Liver (tissue), 9 donors: ENCODE results near the gene ERC2. TPM values are rescaled to one million over a fixed set of nuclear protein-coding genes. Genes with fewer than 3 reads are reported as not detected.

Experiments used
- DNase-seq: peaks from one replicate; pipeline ENCODE4 v3.0.0-alpha.2; 2017; ENCODE audit warnings: low spot score
- H3K27ac ChIP-seq, 2 donors: one replicate each; pipeline ENCODE4 v1.7.0; 2013; ENCODE audit warnings: inconsistent platforms in 2 of 2, low read length in 2 of 2, control low read depth in 1 of 2, low read depth in 1 of 2, mild to moderate bottlenecking in 1 of 2
- H3K27me3 ChIP-seq, 4 donors: one replicate each; pipeline versions ENCODE4 v1.6.1 to v1.7.0; 2013; ENCODE audit warnings: low read length in 3 of 4, inconsistent platforms in 1 of 4, mild to moderate bottlenecking in 1 of 4, moderate library complexity in 1 of 4; ENCODE audit not compliant: control insufficient read depth in 4 of 4, insufficient read depth in 4 of 4
- H3K36me3 ChIP-seq, 4 donors: one replicate each; pipeline versions ENCODE4 v1.6.1 to v1.7.0; 2013; ENCODE audit warnings: low read length in 3 of 4, mild to moderate bottlenecking in 3 of 4, low read depth in 1 of 4, moderate library complexity in 1 of 4; ENCODE audit not compliant: control insufficient read depth in 4 of 4, insufficient read depth in 3 of 4
- H3K4me1 ChIP-seq, 4 donors: one replicate each; pipeline versions ENCODE4 v1.6.1 to v1.7.0; 2013; ENCODE audit warnings: low read length in 3 of 4, mild to moderate bottlenecking in 3 of 4, moderate library complexity in 1 of 4; ENCODE audit not compliant: control insufficient read depth in 4 of 4, insufficient read depth in 4 of 4
- H3K4me3 ChIP-seq, 3 donors: one replicate each; pipeline versions ENCODE4 v1.6.1 to v1.7.0; 2013; ENCODE audit warnings: low read length in 3 of 3, control low read depth in 1 of 3, low read depth in 1 of 3, mild to moderate bottlenecking in 1 of 3
- H3K9ac ChIP-seq, 2 donors: one replicate each; pipeline ENCODE4 v1.7.0; 2013; ENCODE audit warnings: low read length in 2 of 2, mild to moderate bottlenecking in 2 of 2, moderate library complexity in 2 of 2, control low read depth in 1 of 2, low read depth in 1 of 2
- H3K9me3 ChIP-seq, 4 donors: one replicate each; pipeline versions ENCODE4 v1.6.1 to v1.7.0; 2013; ENCODE audit warnings: low read length in 3 of 4; ENCODE audit not compliant: control insufficient read depth in 4 of 4
- ATF3 ChIP-seq: IDR thresholded peaks from 2 replicates; pipeline ENCODE4 v1.6.1; 2016; ENCODE audit warnings: antibody characterized with exemption
- CTCF ChIP-seq: fragments of 150-350 bp; IDR thresholded peaks from 2 replicates; pipeline ENCODE4 v1.5.1; 2017; ENCODE audit warnings: improper control_type of control experiment, low read depth, low read length; ENCODE audit not compliant: missing input control
- EGR1 ChIP-seq, 2 donors: IDR thresholded peaks; 2 replicates each; pipeline ENCODE4 v1.6.1; 2016 to 2018; ENCODE audit warnings: antibody characterized with exemption in 2 of 2, low read depth in 2 of 2
- FOXA1 ChIP-seq: IDR thresholded peaks from 2 replicates; pipeline ENCODE4 v1.6.1; 2016; ENCODE audit warnings: antibody characterized with exemption
- FOXA2 ChIP-seq: IDR thresholded peaks from 2 replicates; pipeline ENCODE4 v1.6.1; 2016; ENCODE audit warnings: antibody characterized with exemption
- GABPA ChIP-seq, 2 donors: IDR thresholded peaks in 1 of 2; conservative IDR thresholded peaks in 1 of 2; 2 replicates each; pipeline ENCODE4 v1.6.1; 2016; ENCODE audit warnings: antibody characterized with exemption in 2 of 2, mild to moderate bottlenecking in 1 of 2, moderate library complexity in 1 of 2
- HNF4A ChIP-seq, 2 donors: conservative IDR thresholded peaks; 2 replicates each; pipeline ENCODE4 v1.6.1; 2016; ENCODE audit warnings: antibody characterized with exemption in 2 of 2, mild to moderate bottlenecking in 2 of 2
- HNF4G ChIP-seq: IDR thresholded peaks from 2 replicates; pipeline ENCODE4 v1.6.1; 2016; ENCODE audit warnings: antibody characterized with exemption
- JUND ChIP-seq, 2 donors: IDR thresholded peaks; 2 replicates each; pipeline ENCODE4 v1.6.1; 2016; ENCODE audit warnings: antibody characterized with exemption in 2 of 2
- MAX ChIP-seq: IDR thresholded peaks from 2 replicates; pipeline ENCODE4 v1.6.1; 2016; ENCODE audit warnings: antibody characterized with exemption
- NR2F2 ChIP-seq: IDR thresholded peaks from 2 replicates; pipeline ENCODE4 v1.6.1; 2016; ENCODE audit warnings: antibody characterized with exemption
- RAD21 ChIP-seq, 2 donors: IDR thresholded peaks; 2 replicates each; pipeline ENCODE4 v1.6.1; 2016; ENCODE audit warnings: antibody characterized with exemption in 2 of 2, mild to moderate bottlenecking in 2 of 2
- REST ChIP-seq: IDR thresholded peaks from 2 replicates; pipeline ENCODE4 v1.6.1; 2016; ENCODE audit warnings: antibody characterized with exemption, mild to moderate bottlenecking
- RXRA ChIP-seq, 2 donors: IDR thresholded peaks; 2 replicates each; pipeline ENCODE4 v1.6.1; 2017 to 2018; ENCODE audit warnings: antibody characterized with exemption in 2 of 2, mild to moderate bottlenecking in 1 of 2
- SP1 ChIP-seq: IDR thresholded peaks from 2 replicates; pipeline ENCODE4 v1.6.1; 2018; ENCODE audit warnings: antibody characterized with exemption, mild to moderate bottlenecking
- TAF1 ChIP-seq: conservative IDR thresholded peaks from 2 replicates; pipeline ENCODE4 v1.6.1; 2016; ENCODE audit warnings: antibody characterized with exemption, mild to moderate bottlenecking
- YY1 ChIP-seq: IDR thresholded peaks from 2 replicates; pipeline ENCODE4 v1.6.1; 2016; ENCODE audit warnings: antibody characterized with exemption, mild to moderate bottlenecking
- WGBS: extraction: QIAGEN DNeasy Blood & Tissue Kit; methylation state at CpG from one replicate; pipeline ENCODE4 v1.1.7; 2013; 5-methylcytosine and 5-hydroxymethylcytosine counted together
- polyA plus RNA-seq, 2 donors: library from polyadenylated mRNA; stranded (reverse) in 1 of 2; unstranded in 1 of 2; fragments of 200-250 nt in 1 of 2; fragments of >200 nt in 1 of 2; fragmentation: Nextera tagmentation in 1 of 2; extraction: Ambion mirVana in 1 of 2; gene quantifications; one replicate each; pipeline versions ENCODE4 v1.2.1 to v1.2.3, GENCODE V29; 2013 to 2015
- total RNA-seq, 2 donors: library from RNA; depleted of rRNA; stranded (reverse); fragments of >200 nt; gene quantifications; one replicate each; pipeline ENCODE4 v1.2.3, GENCODE V29; 2014
- TF ChIP-seq, protein P1 (sequence below): IDR thresholded peaks from 2 replicates; pipeline ENCODE4 v1.6.1; 2016; ENCODE audit warnings: antibody characterized with exemption
- donor health status: healthy.
- donor health status: healthy.
- donor health status: healthy.
- donor health status: healthy.
- donor health status: healthy.

ERC2 gene
- total and polyA plus RNA-seq, 4 donors = 0.14 to 0.25 TPM; not detected in 2

GRCh38 chr3:55518451-55518850 lies 949.8 kb downstream of the ERC2 start:
- TF ChIP-seq RXRA (IDR thresholded peaks at IDR 0.05) (no peak), NR2F2 (no peak), CTCF (no peak), FOXA2 (no peak), JUND (IDR thresholded peaks at IDR 0.05) (no peak), SP1 (no peak), RAD21 (IDR thresholded peaks at IDR 0.05) (no peak), FOXA1 (no peak), YY1 (no peak), GABPA (IDR thresholded peaks at IDR 0.05 in 1 of 2, conservative IDR thresholded peaks at IDR 0.05 in 1 of 2) (no peak), HNF4A (conservative IDR thresholded peaks at IDR 0.05) (no peak), MAX (no peak), TAF1 (no peak), EGR1 (IDR thresholded peaks at IDR 0.05; ENCODE audit: low read depth in 2 of 2) (no peak), REST (no peak), ATF3 (no peak), HNF4G (no peak)
- TF ChIP-seq, protein P1, sequence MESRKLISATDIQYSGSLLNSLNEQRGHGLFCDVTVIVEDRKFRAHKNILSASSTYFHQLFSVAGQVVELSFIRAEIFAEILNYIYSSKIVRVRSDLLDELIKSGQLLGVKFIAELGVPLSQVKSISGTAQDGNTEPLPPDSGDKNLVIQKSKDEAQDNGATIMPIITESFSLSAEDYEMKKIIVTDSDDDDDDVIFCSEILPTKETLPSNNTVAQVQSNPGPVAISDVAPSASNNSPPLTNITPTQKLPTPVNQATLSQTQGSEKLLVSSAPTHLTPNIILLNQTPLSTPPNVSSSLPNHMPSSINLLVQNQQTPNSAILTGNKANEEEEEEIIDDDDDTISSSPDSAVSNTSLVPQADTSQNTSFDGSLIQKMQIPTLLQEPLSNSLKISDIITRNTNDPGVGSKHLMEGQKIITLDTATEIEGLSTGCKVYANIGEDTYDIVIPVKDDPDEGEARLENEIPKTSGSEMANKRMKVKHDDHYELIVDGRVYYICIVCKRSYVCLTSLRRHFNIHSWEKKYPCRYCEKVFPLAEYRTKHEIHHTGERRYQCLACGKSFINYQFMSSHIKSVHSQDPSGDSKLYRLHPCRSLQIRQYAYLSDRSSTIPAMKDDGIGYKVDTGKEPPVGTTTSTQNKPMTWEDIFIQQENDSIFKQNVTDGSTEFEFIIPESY = no peak
- 80% methylated on average over 6 of the region's 6 CpGs for WGBS
- DNase-seq = no peak

More at GRCh38 chr3:55518451-55518850, 949.8 kb downstream of the ERC2 start:
- no peak overlapping the region for H3K9ac ChIP-seq
- no peaks in the 10 kb centered on the region for H3K9me3 ChIP-seq
- H3K4me3 ChIP-seq = no peak overlapping the region
- H3K27ac ChIP-seq = no peak overlapping the region
- H3K36me3 ChIP-seq = no peaks in the 10 kb centered on the region
- H3K27me3 ChIP-seq = no peaks in the 10 kb centered on the region
- peaks cover 0 to 24% (median 17%) of the 10 kb centered on the region in 4 donors for H3K4me1 ChIP-seq
